C4-2B (cell line): Measurements from ENCODE around the gene FBXW4.

ENCODE experiments used
- ZFX ChIP-seq: fragments of 450-650 bp; IDR thresholded peaks from 2 replicates; pipeline ENCODE4 v1.6.1; 2017
- TF ChIP-seq, protein P1 (sequence below): fragments of 450-650 bp; conservative IDR thresholded peaks from 2 replicates; pipeline ENCODE4 v1.5.1; 2017; ENCODE audit warnings: mild to moderate bottlenecking

DNA sequence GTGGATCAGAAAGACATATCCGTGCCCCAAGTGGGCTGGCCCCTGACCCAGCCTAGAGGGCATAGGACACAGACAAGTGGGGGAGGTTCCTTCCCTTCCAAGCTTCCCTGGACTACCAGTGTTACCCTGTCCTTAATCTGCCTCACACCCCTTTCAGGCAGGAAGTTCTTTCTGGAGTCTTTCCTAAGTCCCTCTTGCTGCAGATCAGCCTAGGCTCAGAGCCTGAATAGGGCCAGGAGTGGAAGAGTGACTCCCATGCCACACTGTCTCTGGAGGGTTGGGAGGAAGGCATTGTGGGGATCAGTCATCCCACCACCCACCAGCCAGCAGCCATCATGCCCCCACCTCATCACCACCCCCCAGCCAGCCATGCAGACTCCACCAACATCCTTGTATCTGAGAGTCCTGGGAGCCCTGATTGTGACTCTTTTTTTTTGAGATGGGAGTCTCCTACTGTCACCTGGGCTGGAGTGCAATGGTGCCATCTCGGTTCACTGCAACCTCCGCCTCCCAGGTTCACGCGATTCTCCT is 129.5 kb downstream of the FBXW4 start:
- TF ChIP-seq, protein P1, sequence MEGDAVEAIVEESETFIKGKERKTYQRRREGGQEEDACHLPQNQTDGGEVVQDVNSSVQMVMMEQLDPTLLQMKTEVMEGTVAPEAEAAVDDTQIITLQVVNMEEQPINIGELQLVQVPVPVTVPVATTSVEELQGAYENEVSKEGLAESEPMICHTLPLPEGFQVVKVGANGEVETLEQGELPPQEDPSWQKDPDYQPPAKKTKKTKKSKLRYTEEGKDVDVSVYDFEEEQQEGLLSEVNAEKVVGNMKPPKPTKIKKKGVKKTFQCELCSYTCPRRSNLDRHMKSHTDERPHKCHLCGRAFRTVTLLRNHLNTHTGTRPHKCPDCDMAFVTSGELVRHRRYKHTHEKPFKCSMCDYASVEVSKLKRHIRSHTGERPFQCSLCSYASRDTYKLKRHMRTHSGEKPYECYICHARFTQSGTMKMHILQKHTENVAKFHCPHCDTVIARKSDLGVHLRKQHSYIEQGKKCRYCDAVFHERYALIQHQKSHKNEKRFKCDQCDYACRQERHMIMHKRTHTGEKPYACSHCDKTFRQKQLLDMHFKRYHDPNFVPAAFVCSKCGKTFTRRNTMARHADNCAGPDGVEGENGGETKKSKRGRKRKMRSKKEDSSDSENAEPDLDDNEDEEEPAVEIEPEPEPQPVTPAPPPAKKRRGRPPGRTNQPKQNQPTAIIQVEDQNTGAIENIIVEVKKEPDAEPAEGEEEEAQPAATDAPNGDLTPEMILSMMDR: no peak
- TF ChIP-seq ZFX: no peak
